Upper lobe of left lung (tissue), 4 donors: ENCODE results near the gene MAML2.

Source experiments
- EP300 ChIP-seq, 4 donors: sonication (generic); formaldehyde crosslinking; IDR thresholded peaks; one replicate each; pipeline ENCODE4 v1.5.1; 2017; ENCODE audit warnings: antibody characterized with exemption in 4 of 4, control low read depth in 2 of 4
- POLR2A ChIP-seq, 4 donors: fragments of 450-650 bp; IDR thresholded peaks; one replicate each; pipeline ENCODE4 v1.5.1; 2016 to 2017; ENCODE audit warnings: antibody characterized with exemption in 4 of 4, mild to moderate bottlenecking in 2 of 4
- POLR2AphosphoS5 ChIP-seq, 2 donors: sonication (generic); formaldehyde crosslinking; IDR thresholded peaks; one replicate each; pipeline ENCODE4 v1.5.1; 2017; ENCODE audit warnings: antibody characterized with exemption in 2 of 2
- TF ChIP-seq, protein P1 (sequence below), 6 experiments: fragments of 450-650 bp in 4 of 6; fragments of 200-600 bp in 2 of 6; sonication (generic) in 2 of 6; IDR thresholded peaks; one replicate each; pipeline ENCODE4 v1.5.1; 2016 to 2019; ENCODE audit warnings: antibody characterized with exemption in 6 of 6

DNA sequence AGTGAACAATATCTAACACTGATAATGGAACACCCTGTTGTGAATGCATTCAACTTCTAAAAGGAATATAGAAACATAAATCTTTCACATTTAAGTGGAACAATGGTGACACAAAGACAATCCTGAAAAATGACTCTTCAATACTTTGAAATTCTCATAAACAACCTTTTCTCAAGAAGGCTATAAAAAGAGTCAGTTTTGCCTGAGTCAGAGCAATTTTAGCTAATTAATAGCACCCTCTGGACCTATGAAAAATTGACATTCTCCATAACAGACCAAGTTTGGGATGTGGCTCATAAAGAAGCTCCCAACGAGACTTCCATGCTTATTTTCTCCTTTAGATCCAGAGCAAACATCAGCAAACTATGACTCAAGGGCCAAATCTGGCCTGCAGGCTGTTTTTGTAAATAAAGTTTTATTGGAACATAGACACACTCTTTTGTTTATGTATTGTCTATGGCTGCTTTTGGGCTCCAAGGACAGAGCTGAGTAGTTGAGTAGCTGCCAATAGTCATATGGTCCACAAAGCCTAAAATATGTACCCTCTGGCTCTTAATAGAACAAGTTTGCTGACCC is 108.0 kb downstream of the MAML2 start:
- TF ChIP-seq POLR2AphosphoS5 (IDR thresholded peaks at IDR 0.05) (no peak), POLR2A (IDR thresholded peaks at IDR 0.05) (no peak), EP300 (IDR thresholded peaks at IDR 0.05) (no peak)
- TF ChIP-seq, protein P1, sequence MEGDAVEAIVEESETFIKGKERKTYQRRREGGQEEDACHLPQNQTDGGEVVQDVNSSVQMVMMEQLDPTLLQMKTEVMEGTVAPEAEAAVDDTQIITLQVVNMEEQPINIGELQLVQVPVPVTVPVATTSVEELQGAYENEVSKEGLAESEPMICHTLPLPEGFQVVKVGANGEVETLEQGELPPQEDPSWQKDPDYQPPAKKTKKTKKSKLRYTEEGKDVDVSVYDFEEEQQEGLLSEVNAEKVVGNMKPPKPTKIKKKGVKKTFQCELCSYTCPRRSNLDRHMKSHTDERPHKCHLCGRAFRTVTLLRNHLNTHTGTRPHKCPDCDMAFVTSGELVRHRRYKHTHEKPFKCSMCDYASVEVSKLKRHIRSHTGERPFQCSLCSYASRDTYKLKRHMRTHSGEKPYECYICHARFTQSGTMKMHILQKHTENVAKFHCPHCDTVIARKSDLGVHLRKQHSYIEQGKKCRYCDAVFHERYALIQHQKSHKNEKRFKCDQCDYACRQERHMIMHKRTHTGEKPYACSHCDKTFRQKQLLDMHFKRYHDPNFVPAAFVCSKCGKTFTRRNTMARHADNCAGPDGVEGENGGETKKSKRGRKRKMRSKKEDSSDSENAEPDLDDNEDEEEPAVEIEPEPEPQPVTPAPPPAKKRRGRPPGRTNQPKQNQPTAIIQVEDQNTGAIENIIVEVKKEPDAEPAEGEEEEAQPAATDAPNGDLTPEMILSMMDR (IDR thresholded peaks at IDR 0.05) = no peak
